H9 (cell line): Measurements from ENCODE around the gene PPP1R3C. TPM values are rescaled to one million over a fixed set of nuclear protein-coding genes. Genes with fewer than 3 reads are reported as not detected.

Experiments used
- DNase-seq: peaks from one replicate; pipeline ENCODE4 v3.0.0-alpha.2; 2017
- H2AFZ ChIP-seq: one replicate; pipeline ENCODE4 v1.6.1; 2013; ENCODE audit warnings: mild to moderate bottlenecking, low read length, control low read depth, moderate library complexity
- H2AK5ac ChIP-seq: 2 replicates; pipeline ENCODE4 v1.6.1; 2013; ENCODE audit warnings: low read length, control low read depth, mixed read lengths; ENCODE audit not compliant: insufficient read length
- H2BK120ac ChIP-seq: one replicate; pipeline ENCODE4 v1.6.1; 2013; ENCODE audit warnings: low read depth, mild to moderate bottlenecking, low read length, control low read depth, inconsistent platforms; ENCODE audit not compliant: poor library complexity, severe bottlenecking
- H2BK12ac ChIP-seq: 2 replicates; pipeline ENCODE4 v1.6.1; 2013; ENCODE audit warnings: low read length, control low read depth, mixed read lengths, low read depth; ENCODE audit not compliant: insufficient read length
- H2BK15ac ChIP-seq: 2 replicates; pipeline ENCODE4 v1.6.1; 2013; ENCODE audit warnings: low read depth, low read length, control low read depth
- H2BK20ac ChIP-seq: one replicate; pipeline ENCODE4 v1.6.1; 2013; ENCODE audit warnings: low read depth, mild to moderate bottlenecking, low read length, control low read depth, inconsistent platforms; ENCODE audit not compliant: poor library complexity, severe bottlenecking
- H2BK5ac ChIP-seq: 2 replicates; pipeline ENCODE4 v1.6.1; 2013; ENCODE audit warnings: low read length, control low read depth, mixed read lengths; ENCODE audit not compliant: insufficient read length
- H3K14ac ChIP-seq: 2 replicates; pipeline ENCODE4 v1.6.1; 2013; ENCODE audit warnings: low read length, control low read depth; ENCODE audit not compliant: insufficient read depth
- H3K18ac ChIP-seq: 2 replicates; pipeline ENCODE4 v1.6.1; 2013; ENCODE audit warnings: low read depth, mild to moderate bottlenecking, mixed read lengths, low read length, control low read depth; ENCODE audit not compliant: insufficient read length
- H3K23ac ChIP-seq: 2 replicates; pipeline ENCODE4 v1.6.1; 2013; ENCODE audit warnings: low read length, control low read depth, mixed read lengths, low read depth; ENCODE audit not compliant: insufficient read length
- H3K23me2 ChIP-seq: 2 replicates; pipeline ENCODE4 v1.6.1; 2013; ENCODE audit warnings: low read depth, mild to moderate bottlenecking, mixed read lengths, low read length, control low read depth; ENCODE audit not compliant: insufficient read length, poor library complexity, severe bottlenecking
- H3K27ac ChIP-seq: 2 replicates; pipeline ENCODE4 v1.5.1; 2013; ENCODE audit warnings: low read length, control low read depth, mixed read lengths, low read depth; ENCODE audit not compliant: insufficient read length
- H3K27me3 ChIP-seq: 2 replicates; pipeline ENCODE4 v1.6.1; 2013; ENCODE audit warnings: low read length, control low read depth, inconsistent platforms; ENCODE audit not compliant: insufficient read depth
- H3K4ac ChIP-seq: 2 replicates; pipeline ENCODE4 v1.6.1; 2013; ENCODE audit warnings: low read depth, mild to moderate bottlenecking, control low read depth, inconsistent platforms, low read length, moderate library complexity
- H3K4me1 ChIP-seq: 2 replicates; pipeline ENCODE4 v1.6.1; 2013; ENCODE audit warnings: low read length, control low read depth, inconsistent platforms; ENCODE audit not compliant: insufficient read depth
- H3K4me2 ChIP-seq: 2 replicates; pipeline ENCODE4 v1.6.1; 2013; ENCODE audit warnings: low read length, control low read depth, mixed read lengths; ENCODE audit not compliant: insufficient read length, insufficient read depth
- H3K56ac ChIP-seq: 2 replicates; pipeline ENCODE4 v1.6.1; 2013; ENCODE audit warnings: low read depth, mild to moderate bottlenecking, mixed read lengths, low read length, control low read depth; ENCODE audit not compliant: insufficient read length
- H3K79me1 ChIP-seq: 2 replicates; pipeline ENCODE4 v1.6.1; 2013; ENCODE audit warnings: low read depth, mild to moderate bottlenecking, moderate library complexity, low read length, control low read depth, inconsistent platforms; ENCODE audit not compliant: insufficient read depth, poor library complexity, severe bottlenecking
- H3K79me2 ChIP-seq: 2 replicates; pipeline ENCODE4 v1.6.1; 2013; ENCODE audit warnings: low read length, control low read depth, inconsistent platforms; ENCODE audit not compliant: insufficient read depth
- H3K9ac ChIP-seq: 2 replicates; pipeline ENCODE4 v1.6.1; 2013; ENCODE audit warnings: low read length, control low read depth, mixed read lengths; ENCODE audit not compliant: insufficient read length; ENCODE audit errors: extremely low read depth
- H3K9me3 ChIP-seq: one replicate; pipeline ENCODE4 v1.6.1; 2013; ENCODE audit warnings: low read depth, low read length, inconsistent platforms; ENCODE audit not compliant: control insufficient read depth
- H3T11ph ChIP-seq: one replicate; pipeline ENCODE4 v1.6.1; 2013; ENCODE audit warnings: mild to moderate bottlenecking, low read length, control low read depth, inconsistent platforms
- H4K20me1 ChIP-seq: one replicate; pipeline ENCODE4 v1.6.1; 2013; ENCODE audit not compliant: control insufficient read depth, insufficient read length, insufficient read depth
- H4K5ac ChIP-seq: 2 replicates; pipeline ENCODE4 v1.6.1; 2013; ENCODE audit warnings: low read depth, mild to moderate bottlenecking, mixed read lengths, low read length, control low read depth; ENCODE audit not compliant: insufficient read length
- H4K8ac ChIP-seq: replicated peaks from 2 replicates; pipeline ENCODE4 v1.6.1; 2013; ENCODE audit warnings: low read length, control low read depth, mixed read lengths, low read depth; ENCODE audit not compliant: insufficient read length
- H4K91ac ChIP-seq: 2 replicates; pipeline ENCODE4 v1.6.1; 2013; ENCODE audit warnings: low read depth, mild to moderate bottlenecking, moderate library complexity, mixed read lengths, low read length, control low read depth; ENCODE audit not compliant: insufficient read length
- H3K27ac Mint-ChIP-seq, 3 experiments: 2 replicates in 2 of 3; 3 replicates in 1 of 3; pipeline ENCODE4 v1.8.0; 2020 to 2021; ENCODE audit warnings: mixed read lengths in 3 of 3, mild to moderate bottlenecking in 1 of 3, moderate library complexity in 1 of 3
- H3K27me3 Mint-ChIP-seq: 2 replicates; pipeline ENCODE4 v1.8.0; 2021; ENCODE audit warnings: low read depth, mild to moderate bottlenecking, moderate library complexity, mixed read lengths
- H3K36me3 Mint-ChIP-seq, 3 experiments: 2 replicates in 2 of 3; 3 replicates in 1 of 3; pipeline ENCODE4 v1.8.0; 2020 to 2021; ENCODE audit warnings: low read depth in 3 of 3, mixed read lengths in 3 of 3; ENCODE audit not compliant: insufficient read depth in 1 of 3
- H3K4me1 Mint-ChIP-seq, 2 experiments: 2 replicates each; pipeline ENCODE4 v1.8.0; 2020; ENCODE audit warnings: mixed read lengths in 2 of 2
- H3K4me3 Mint-ChIP-seq, 2 experiments: 2 replicates in 1 of 2; 3 replicates in 1 of 2; pipeline ENCODE4 v1.8.0; 2020 to 2021; ENCODE audit warnings: mild to moderate bottlenecking in 2 of 2, mixed read lengths in 2 of 2, moderate library complexity in 1 of 2
- H3K9me3 Mint-ChIP-seq, 2 experiments: 2 replicates in 1 of 2; 3 replicates in 1 of 2; pipeline ENCODE4 v1.8.0; 2020; ENCODE audit warnings: mild to moderate bottlenecking in 2 of 2, mixed read lengths in 2 of 2, moderate library complexity in 1 of 2
- WGBS: extraction: QIAGEN DNeasy Blood & Tissue Kit; methylation state at CpG from one replicate; pipeline ENCODE4 v1.1.7; 2013; ENCODE audit warnings: missing lambda C conversion rate, low lambda C conversion rate, mixed read lengths; ENCODE audit not compliant: insufficient read length; ENCODE audit errors: extremely low coverage; 5-methylcytosine and 5-hydroxymethylcytosine counted together
- total RNA-seq: library from RNA; stranded (reverse); gene quantifications from 2 replicates; pipeline ENCODE4 v1.2.1, GENCODE V29; 2021
- TF ChIP-seq, protein P1 (sequence below): fragments of 200-600 bp; sonication (generic); conservative IDR thresholded peaks from 3 replicates; pipeline ENCODE4 v1.8.0; 2021; ENCODE audit warnings: antibody characterized with exemption, mild to moderate bottlenecking

PPP1R3C gene
- total RNA-seq, 1 experiment from 2014 or later = 1.2 TPM

DNA sequence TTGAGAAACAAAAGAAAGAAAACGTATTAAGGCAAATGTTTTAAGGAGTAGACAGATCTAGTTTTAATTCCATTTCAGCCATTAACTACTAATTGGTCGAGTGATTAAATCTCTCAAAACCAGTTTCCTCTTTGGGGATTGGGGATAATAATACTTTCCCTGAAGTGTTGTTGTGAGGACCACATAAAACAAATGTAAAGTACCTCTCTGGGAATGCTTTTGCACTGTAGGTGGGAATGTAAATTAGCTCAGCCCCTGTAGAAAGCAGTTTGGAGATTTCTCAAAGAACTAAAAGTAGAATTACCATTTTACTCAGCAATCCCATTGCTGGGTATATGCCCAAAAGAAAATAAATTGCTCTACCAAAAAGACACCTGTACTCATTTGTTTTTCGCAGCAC is 36.0 kb upstream of the PPP1R3C start:
- Mint-ChIP-seq H3K4me1 (peaks cover 30 to 42% of the 10 kb centered on the region in 2 experiments), H3K36me3 (peaks cover 0 to 7% (median 2%) of the 10 kb centered on the region in 3 experiments; a peak in 2 of 7 replicates), H3K27me3 (no peaks in the 10 kb centered on the region; the same call in 1 of the 2 replicates), H3K9me3 (peaks cover 0 to 6% of the 10 kb centered on the region in 2 experiments; a peak in 3 of 5 replicates), H3K27ac (peak overlapping the region in 1 of 3 experiments; percentile 92; a peak in 3 of 7 replicates), H3K4me3 (peak overlapping the region in 1 of 2 experiments; percentile 36; a peak in 2 of 5 replicates)
- Histone ChIP-seq H4K91ac (no peak overlapping the region), H3K9ac (no peak overlapping the region), H2BK12ac (no peak overlapping the region), H3K27me3 (no peaks in the 10 kb centered on the region), H3K27ac (no peak overlapping the region), H3K4ac (no peak overlapping the region), H2BK5ac (no peak overlapping the region), H2BK120ac (no peak overlapping the region), H4K20me1 (no peaks in the 10 kb centered on the region), H3K4me1 (peaks cover 5% of the 10 kb centered on the region; the same call in 1 of the 2 replicates), H2AFZ (no peak overlapping the region), H3K14ac (no peak overlapping the region), H2AK5ac (no peak overlapping the region), H2BK15ac (no peak overlapping the region), H3K79me1 (no peaks in the 10 kb centered on the region), H3K56ac (no peak overlapping the region), H3K4me2 (no peak overlapping the region), H3K23ac (no peak overlapping the region), H3T11ph (no peak overlapping the region), H3K79me2 (no peaks in the 10 kb centered on the region), H4K8ac (no peak overlapping the region), H2BK20ac (no peak overlapping the region), H3K23me2 (no peaks in the 10 kb centered on the region), H4K5ac (no peak overlapping the region), H3K18ac (no peak overlapping the region), H3K9me3 (no peaks in the 10 kb centered on the region)
- TF ChIP-seq, protein P1, sequence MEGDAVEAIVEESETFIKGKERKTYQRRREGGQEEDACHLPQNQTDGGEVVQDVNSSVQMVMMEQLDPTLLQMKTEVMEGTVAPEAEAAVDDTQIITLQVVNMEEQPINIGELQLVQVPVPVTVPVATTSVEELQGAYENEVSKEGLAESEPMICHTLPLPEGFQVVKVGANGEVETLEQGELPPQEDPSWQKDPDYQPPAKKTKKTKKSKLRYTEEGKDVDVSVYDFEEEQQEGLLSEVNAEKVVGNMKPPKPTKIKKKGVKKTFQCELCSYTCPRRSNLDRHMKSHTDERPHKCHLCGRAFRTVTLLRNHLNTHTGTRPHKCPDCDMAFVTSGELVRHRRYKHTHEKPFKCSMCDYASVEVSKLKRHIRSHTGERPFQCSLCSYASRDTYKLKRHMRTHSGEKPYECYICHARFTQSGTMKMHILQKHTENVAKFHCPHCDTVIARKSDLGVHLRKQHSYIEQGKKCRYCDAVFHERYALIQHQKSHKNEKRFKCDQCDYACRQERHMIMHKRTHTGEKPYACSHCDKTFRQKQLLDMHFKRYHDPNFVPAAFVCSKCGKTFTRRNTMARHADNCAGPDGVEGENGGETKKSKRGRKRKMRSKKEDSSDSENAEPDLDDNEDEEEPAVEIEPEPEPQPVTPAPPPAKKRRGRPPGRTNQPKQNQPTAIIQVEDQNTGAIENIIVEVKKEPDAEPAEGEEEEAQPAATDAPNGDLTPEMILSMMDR = no peak
- DNase-seq = no peak
- no CpG with 5 or more reads among the region's 3 CpGs for WGBS
